HUES48 (cell line): ENCODE results near the gene CTSW.

Experiments
- H3K27ac ChIP-seq: one replicate; pipeline ENCODE4 v1.7.0; 2013; ENCODE audit warnings: low read depth, low read length, inconsistent platforms
- H3K27me3 ChIP-seq: 2 replicates; pipeline ENCODE4 v1.6.1; 2013; ENCODE audit warnings: mild to moderate bottlenecking, low read length; ENCODE audit not compliant: control insufficient read depth, insufficient read depth
- H3K36me3 ChIP-seq: 2 replicates; pipeline ENCODE4 v1.6.1; 2013; ENCODE audit warnings: low read length; ENCODE audit not compliant: control insufficient read depth, insufficient read depth
- H3K4me1 ChIP-seq: 2 replicates; pipeline ENCODE4 v1.6.1; 2013; ENCODE audit warnings: mild to moderate bottlenecking, low read length; ENCODE audit not compliant: control insufficient read depth, insufficient read depth
- H3K4me3 ChIP-seq: 2 replicates; pipeline ENCODE4 v1.5.1; 2013; ENCODE audit warnings: mild to moderate bottlenecking, low read depth, low read length
- H3K9ac ChIP-seq: 2 replicates; pipeline ENCODE4 v1.6.1; 2013; ENCODE audit warnings: mild to moderate bottlenecking, low read depth, low read length, moderate library complexity
- H3K9me3 ChIP-seq: 2 replicates; pipeline ENCODE4 v1.6.1; 2013; ENCODE audit warnings: low read length; ENCODE audit not compliant: control insufficient read depth, insufficient read depth

The CTSW gene

DNA sequence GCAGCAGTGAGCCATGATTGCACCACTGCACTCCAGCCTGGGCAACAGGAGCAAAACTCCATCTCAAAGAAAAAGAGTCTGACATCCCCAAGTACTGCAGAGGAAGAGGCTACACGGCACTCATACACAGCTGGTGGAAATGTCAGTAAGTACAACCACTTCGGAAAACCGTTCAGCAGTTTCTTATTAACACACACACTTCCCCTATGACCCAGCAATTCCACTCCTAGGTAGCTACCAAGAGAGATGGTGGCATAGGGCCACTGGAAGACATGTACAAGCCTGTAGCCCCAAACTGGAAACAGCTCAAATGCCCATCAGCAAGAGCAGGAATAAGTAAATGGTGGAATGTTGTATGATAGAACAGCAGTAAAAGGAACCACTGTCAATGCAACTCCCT lies 42.9 kb downstream of the CTSW start:
- Histone ChIP-seq H3K9me3 (no peaks in the 10 kb centered on the region), H3K27me3 (no peaks in the 10 kb centered on the region), H3K9ac (no peak overlapping the region), H3K27ac (no peak overlapping the region), H3K4me1 (peaks cover 6% of the 10 kb centered on the region; the same call in 1 of the 2 replicates), H3K4me3 (no peak overlapping the region), H3K36me3 (peaks cover 19% of the 10 kb centered on the region)

DNA sequence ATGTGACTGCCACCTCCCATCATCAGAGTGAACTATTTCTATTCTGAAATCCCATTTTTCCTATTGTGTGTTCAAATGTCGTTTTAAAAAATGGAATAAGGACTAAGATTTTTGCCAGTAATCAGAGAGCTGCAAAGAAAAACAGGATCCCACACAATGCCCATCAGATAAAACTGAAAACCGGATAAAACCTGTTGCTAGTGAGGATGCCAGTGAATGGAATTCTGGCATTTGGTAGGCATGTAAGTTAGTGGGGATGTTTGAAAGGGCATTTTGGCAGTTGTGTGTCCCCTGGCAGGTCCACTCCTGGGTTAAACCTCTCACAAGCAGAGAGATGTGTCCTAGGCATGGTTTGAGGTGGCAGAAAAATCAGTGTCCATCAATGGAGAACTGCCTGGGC lies 45.8 kb downstream of the CTSW start:
- H3K9me3 ChIP-seq, result no peaks in the 10 kb centered on the region
- H3K27me3 ChIP-seq, result no peaks in the 10 kb centered on the region
- H3K4me1 ChIP-seq, result peaks cover 8% of the 10 kb centered on the region
- H3K27ac ChIP-seq, result no peak overlapping the region
- H3K9ac ChIP-seq, result no peak overlapping the region
- peaks cover 19% of the 10 kb centered on the region for H3K36me3 ChIP-seq
- no peak overlapping the region for H3K4me3 ChIP-seq

DNA sequence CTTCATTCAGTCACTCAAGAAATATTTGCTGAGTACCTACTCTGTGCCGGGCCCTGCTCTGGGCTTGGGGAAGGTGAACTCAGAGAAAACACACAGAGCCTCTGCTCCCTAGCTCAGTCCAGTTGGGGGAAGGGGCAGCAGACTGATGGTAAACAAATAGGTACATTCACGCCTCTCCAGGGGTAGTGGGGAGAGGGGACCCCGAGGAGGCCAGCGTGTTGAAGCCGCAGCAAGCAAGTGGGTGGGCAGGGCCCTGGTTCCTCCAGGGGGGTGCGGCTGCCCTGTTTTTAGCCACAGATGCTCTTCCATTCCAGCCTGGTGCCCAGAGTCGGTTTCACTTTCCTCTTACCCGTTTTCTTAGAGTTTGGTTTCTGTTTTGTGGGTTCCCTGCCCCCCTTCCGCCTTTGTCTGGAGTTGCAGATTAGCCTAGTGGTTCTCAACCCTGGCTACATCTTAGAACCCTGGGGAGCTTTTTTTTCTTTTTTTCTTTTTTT lies 48.3 kb downstream of the CTSW start:
- Histone ChIP-seq H3K27ac (peak overlapping the region; percentile 35), H3K4me1 (peaks cover 8% of the 10 kb centered on the region), H3K4me3 (no peak overlapping the region), H3K9me3 (no peaks in the 10 kb centered on the region), H3K9ac (peak overlapping the region; percentile 16), H3K27me3 (no peaks in the 10 kb centered on the region), H3K36me3 (0 out of 2 replicates have a peak, but pooled peaks cover 3% of the 10 kb centered on the region)

DNA sequence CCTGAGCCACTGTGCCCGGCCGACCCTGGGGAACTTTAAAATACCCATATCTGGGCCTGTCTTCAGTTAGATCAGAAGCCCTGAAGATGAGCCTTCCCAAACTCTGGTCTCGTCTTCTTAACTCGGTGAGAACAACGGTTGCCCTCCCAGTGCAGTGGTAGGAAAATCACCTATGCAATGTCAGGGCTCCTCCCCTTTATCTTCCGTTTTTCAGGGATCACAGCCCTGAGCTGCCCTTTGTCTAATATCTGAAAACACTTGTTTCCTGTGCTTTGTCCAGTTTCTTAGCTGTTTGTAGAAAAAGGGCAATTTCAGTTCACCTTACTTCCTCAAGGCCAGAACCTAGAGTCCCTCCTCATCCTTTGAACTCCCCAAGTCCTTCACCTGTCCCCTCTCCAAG lies 49.0 kb downstream of the CTSW start:
- no peaks in the 10 kb centered on the region for H3K36me3 ChIP-seq
- no peak overlapping the region for H3K4me3 ChIP-seq
- H3K9ac ChIP-seq, result no peak overlapping the region
- H3K27me3 ChIP-seq, result no peaks in the 10 kb centered on the region
- H3K27ac ChIP-seq, result no peak overlapping the region
- H3K9me3 ChIP-seq, result no peaks in the 10 kb centered on the region
- peaks cover 8% of the 10 kb centered on the region for H3K4me1 ChIP-seq

GRCh38 chr11:65931773-65932557 lies 52.3 kb downstream of the CTSW start:
- H3K36me3 ChIP-seq, result no peaks in the 10 kb centered on the region
- peak overlapping the region; percentile 9 for H3K27ac ChIP-seq
- H3K4me3 ChIP-seq, result no peak overlapping the region
- no peak overlapping the region for H3K9ac ChIP-seq
- H3K27me3 ChIP-seq, result no peaks in the 10 kb centered on the region
- H3K4me1 ChIP-seq, result peaks cover 8% of the 10 kb centered on the region
- H3K9me3 ChIP-seq, result no peaks in the 10 kb centered on the region

DNA sequence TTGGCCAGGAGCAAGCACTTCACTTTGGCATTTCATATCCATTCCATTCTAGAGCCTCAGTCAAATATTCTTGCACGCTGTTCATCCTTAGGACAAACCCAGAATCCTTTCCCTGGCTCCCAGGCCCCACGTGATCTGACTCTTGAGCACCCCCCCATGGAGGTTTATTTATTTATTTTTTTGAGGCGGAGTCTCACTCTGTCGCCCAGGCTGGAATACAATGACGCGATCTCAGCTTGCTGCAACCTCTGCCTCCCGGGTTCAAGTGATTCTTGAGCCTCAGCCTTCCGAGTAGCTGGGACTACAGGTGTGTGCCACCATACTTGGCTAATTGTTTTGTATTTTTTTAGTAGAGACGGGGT lies 52.9 kb downstream of the CTSW start:
- H3K36me3 ChIP-seq, result no peaks in the 10 kb centered on the region
- peaks cover 8% of the 10 kb centered on the region for H3K4me1 ChIP-seq
- H3K4me3 ChIP-seq, result no peak overlapping the region
- no peak overlapping the region for H3K9ac ChIP-seq
- no peaks in the 10 kb centered on the region for H3K9me3 ChIP-seq
- no peaks in the 10 kb centered on the region for H3K27me3 ChIP-seq
- H3K27ac ChIP-seq, result no peak overlapping the region
